Kidney capillary endothelial cell (primary cell): ENCODE measurements around the gene RREB1.
"Not testable (repeated sequence)": the region's sequence is repeated elsewhere in the genome, so short reads cannot be mapped to it uniquely, and the experiment has no call there.

Source experiments
- DNase-seq: peaks from one replicate; pipeline ENCODE4 v3.0.0-alpha.2; 2018; ENCODE audit warnings: low spot score

Gene RREB1

GRCh38 chr6:7263519-7263805 is 155.7 kb downstream of the RREB1 start:
- DNase-seq, result not testable (repeated sequence)

DNA sequence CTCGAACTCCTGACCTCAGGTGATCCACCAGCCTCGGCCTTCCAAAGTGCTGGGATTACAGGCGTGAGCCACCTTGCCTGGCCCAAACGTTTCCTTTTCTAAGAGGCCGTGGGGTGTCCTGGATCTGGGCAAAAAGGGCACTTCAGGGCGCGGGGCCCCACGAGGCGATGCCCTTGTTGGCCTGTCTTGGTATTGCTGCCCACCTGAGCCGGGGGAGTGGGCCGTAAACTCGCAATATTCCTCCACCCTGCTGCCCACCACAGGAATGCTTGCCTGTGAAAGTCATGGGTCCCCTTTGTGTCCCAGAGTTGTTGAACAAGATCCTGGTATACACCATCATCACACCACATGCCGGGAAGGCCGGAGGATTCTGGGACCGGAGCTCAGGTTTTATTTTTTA is 156.3 kb downstream of the RREB1 start:
- DNase-seq, result no peak

DNA sequence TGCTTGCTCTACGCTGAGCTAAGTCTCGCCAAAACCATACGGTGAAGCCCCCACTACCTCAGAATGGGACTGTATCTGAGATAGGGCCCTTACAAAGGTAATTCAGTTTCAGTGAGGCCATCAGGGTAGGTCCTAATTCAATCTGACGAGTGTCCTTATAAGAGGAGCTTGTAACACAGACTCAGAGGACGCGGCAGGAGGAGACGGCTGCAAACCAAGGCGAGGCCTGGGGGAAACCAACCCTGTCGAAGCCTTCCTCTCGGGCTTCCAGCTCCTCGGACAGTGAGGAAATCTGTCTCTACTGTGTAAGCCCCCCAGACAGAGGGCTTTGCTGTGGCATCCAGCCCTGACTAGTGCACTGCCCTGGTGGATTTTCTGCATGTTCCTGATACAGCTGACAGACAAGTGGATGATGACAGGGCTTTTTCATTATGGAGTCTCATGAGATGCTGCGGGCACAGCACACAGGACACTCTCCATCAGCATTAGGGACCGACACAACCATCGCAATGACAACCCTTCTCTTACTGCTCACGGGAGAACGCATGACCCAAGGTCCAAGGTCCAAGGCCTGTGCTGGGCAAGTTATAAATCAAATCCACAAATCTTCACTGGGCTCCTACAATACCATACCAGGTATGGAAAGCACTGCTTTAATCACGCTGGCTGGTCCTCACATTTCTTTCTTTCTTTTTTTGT is 157.1 kb downstream of the RREB1 start:
- DNase-seq, result no peak

GRCh38 chr6:7265385-7265726 is 157.6 kb downstream of the RREB1 start:
- DNase-seq, result not testable (repeated sequence)

- no peak for DNase-seq
Observed at GRCh38 chr6:7267071-7267465, 159.3 kb downstream of the RREB1 start.

GRCh38 chr6:7267466-7268091 is 159.8 kb downstream of the RREB1 start:
- DNase-seq, result peak; percentile 48

DNA sequence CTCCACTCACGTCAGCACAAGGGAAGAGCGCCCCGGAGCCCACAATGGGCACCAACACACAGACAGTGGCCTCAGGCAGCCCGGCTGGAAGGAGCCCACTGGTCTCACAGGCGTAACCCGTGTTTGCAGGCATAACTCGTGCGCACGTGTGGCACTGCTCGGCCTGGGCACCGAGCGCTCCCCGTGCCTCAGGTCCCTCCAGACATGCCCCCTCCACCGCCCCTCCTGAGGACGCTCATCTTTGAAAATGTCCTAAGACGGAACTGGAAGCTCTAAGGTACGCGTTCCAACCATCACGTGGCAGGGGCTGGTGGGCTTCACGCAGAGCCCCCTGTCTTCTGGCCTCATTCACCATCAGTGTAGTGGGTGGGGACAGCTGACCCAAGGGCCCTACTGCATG is 160.6 kb downstream of the RREB1 start:
- DNase-seq, result no peak

GRCh38 chr6:7268816-7269555 is 161.2 kb downstream of the RREB1 start:
- DNase-seq, result no peak

GRCh38 chr6:7269816-7270215 is 162.1 kb downstream of the RREB1 start:
- no peak for DNase-seq

DNA sequence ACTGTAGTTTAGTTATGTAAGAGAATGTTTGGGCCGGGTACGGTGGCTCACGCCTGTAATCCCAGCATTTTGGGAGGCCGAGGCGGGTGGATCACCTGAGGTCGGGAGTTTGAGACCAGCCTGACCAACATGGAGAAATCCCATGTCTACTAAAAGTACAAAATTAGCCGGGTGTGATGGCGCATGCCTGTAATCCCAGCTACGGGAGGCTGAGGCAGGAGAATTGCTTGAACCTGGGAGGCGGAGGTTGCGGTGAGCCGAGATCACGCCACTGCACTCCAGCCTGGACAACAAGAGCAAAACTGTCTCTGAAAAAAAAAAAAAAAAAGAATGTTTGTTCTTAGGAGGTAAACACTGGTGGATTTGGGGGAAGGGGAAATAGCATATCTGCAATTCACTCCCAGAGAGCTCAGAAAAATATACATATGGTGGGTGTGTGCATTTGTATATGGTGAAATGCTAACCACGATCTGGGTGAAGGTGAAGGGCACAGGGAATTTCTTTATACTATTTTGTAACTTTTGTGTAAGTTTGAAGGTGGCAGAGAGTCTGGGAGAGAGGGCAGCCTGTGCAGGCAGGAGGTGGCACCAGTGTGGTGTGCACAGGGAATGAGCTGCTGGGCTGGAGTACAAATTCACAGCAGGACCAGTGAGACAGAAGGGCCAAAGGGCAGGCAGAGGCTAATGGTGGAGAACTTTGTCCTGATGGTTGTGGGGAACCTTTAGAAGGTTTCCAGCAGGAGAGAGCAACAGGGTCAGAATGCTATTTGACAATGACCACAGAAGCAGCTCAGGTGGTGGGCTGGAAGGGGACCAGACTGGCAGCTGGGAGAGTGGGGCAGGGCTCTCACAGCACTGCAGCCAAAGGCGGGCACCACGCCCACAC is 162.8 kb downstream of the RREB1 start:
- no peak for DNase-seq

- no peak for DNase-seq
Observed at GRCh38 chr6:7271205-7271534, 163.4 kb downstream of the RREB1 start.

GRCh38 chr6:7273709-7274108 is 165.9 kb downstream of the RREB1 start:
- no peak for DNase-seq

- not testable (repeated sequence) for DNase-seq
Observed at GRCh38 chr6:7274525-7274924, 166.8 kb downstream of the RREB1 start.

- no peak for DNase-seq
Observed at GRCh38 chr6:7276199-7276524, 168.4 kb downstream of the RREB1 start.

DNA sequence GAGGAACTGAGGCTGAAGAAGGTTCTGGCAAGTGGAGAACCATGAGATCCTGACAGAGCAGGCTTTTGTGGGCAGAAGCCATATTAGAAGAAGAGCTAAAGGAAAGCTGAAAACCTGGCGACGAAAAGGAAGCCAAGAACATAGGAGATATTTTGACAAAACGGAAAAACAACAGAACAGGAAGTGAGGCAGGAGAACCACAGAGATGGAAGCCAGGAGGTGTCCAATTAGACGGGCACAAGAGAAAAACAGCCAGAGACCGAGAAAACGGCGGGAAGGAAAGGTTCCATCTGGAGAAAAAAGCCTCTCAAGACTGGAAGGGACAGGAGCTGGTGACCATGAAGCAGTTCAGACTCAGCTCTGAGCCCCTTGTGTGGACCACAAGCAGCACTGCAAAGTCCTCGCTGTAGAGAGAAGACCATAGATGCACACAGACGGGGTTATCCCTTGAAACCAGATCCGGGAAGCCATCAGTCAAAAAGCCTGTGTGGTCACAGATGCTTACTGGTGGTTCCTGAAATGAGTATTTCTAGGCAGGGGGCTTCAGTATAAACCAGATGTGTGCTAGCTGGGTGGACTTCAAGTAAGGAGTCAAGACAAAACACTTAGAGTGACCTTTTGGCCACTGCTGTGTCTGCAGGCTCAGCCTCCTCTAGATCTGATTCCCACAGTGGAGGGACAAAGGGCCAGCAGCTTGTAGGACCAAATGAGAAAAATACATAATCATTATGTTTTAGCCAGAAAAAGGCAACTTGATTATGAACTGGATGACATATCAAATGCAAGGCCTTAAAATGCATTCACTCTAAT is 174.5 kb downstream of the RREB1 start:
- no peak for DNase-seq

GRCh38 chr6:7283676-7284075 is 175.9 kb downstream of the RREB1 start:
- no peak for DNase-seq

- no peak for DNase-seq
Observed at GRCh38 chr6:7285416-7285815, 177.7 kb downstream of the RREB1 start.

DNA sequence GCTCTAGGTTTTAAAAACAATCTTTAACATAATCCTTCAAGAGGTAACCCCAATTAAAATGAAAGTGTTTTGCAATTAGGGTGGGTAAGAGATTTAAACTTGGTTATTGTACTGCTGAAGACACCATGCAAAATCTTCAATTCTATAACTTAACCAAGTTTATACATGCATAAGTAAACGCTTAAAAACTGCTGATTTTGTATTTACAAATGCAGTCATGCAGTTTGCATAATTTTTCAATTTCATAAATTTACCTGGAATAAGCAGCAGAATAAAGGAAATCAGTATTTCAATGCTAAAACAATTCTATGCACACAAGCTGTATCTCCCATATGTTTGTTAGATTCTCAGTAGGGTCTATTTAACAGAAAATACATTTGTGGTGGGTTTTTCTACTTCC is 182.3 kb downstream of the RREB1 start:
- DNase-seq, result no peak

GRCh38 chr6:7292596-7293255 is 185.0 kb downstream of the RREB1 start:
- DNase-seq, result no peak

- no peak for DNase-seq
Observed at GRCh38 chr6:7295916-7296315, 188.2 kb downstream of the RREB1 start.

- DNase-seq, result no peak
Observed at GRCh38 chr6:7296602-7297001, 188.8 kb downstream of the RREB1 start.

DNA sequence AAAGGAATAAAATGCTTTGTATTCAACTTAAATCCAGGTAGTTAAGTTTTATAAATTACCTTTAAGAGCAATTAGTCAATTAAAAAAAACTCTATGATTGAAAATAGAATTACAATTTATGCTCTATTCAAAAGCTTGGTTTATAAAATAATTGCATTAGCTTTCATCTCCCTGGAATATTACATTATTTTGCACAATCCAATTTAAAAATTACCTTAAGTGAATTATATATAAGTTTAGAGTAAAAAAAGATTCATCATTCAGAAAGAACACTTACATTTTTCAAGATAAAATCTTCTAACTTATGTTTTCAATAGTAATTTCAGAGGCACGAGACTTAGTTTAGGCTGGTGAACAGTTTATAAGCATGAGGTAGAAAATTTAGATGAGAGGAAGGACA is 190.4 kb downstream of the RREB1 start:
- no peak for DNase-seq
